Smooth muscle cell (in vitro differentiated cells): ENCODE measurements around the gene SERPINB1. TPM values are rescaled to one million over a fixed set of nuclear protein-coding genes. Genes with fewer than 3 reads are reported as not detected.

Experiments
- DNase-seq: peaks from one replicate; lab custom pipeline; 2025; ENCODE audit not compliant: unreplicated experiment; lab: John Stamatoyannopoulos, UW
- H2AFZ ChIP-seq: fragments of 200-600 bp; sonication (generic); 2 replicates; pipeline ENCODE4 v1.6.0; 2016; ENCODE audit warnings: antibody characterized with exemption, low read depth, mild to moderate bottlenecking
- H3F3A ChIP-seq: fragments of 200-600 bp; sonication (generic); 2 replicates; pipeline ENCODE4 v1.6.0; 2017; ENCODE audit warnings: antibody characterized with exemption, low read depth
- H3K27ac ChIP-seq: fragments of 200-600 bp; sonication (generic); 2 replicates; pipeline ENCODE4 v1.5.1; 2016; ENCODE audit warnings: low read depth, mild to moderate bottlenecking
- H3K27me3 ChIP-seq: fragments of 200-600 bp; sonication (generic); 2 replicates; pipeline ENCODE4 v1.6.1; 2016; ENCODE audit warnings: low read depth, mild to moderate bottlenecking
- H3K36me3 ChIP-seq: fragments of 200-600 bp; sonication (generic); 2 replicates; pipeline ENCODE4 v1.5.1; 2016; ENCODE audit warnings: low read depth
- H3K4me1 ChIP-seq: fragments of 200-600 bp; sonication (generic); 2 replicates; pipeline ENCODE4 v1.5.1; 2016; ENCODE audit warnings: low read depth
- H3K4me2 ChIP-seq: fragments of 200-600 bp; sonication (generic); 2 replicates; pipeline ENCODE4 v1.6.0; 2016; ENCODE audit warnings: mild to moderate bottlenecking
- H3K4me3 ChIP-seq: fragments of 200-600 bp; sonication (generic); 2 replicates; pipeline ENCODE4 v1.5.1; 2016; ENCODE audit warnings: mild to moderate bottlenecking
- H3K79me2 ChIP-seq: fragments of 200-600 bp; sonication (generic); 2 replicates; pipeline ENCODE4 v1.6.0; 2016; ENCODE audit warnings: low read depth, mild to moderate bottlenecking
- H3K9ac ChIP-seq: fragments of 200-600 bp; sonication (generic); 2 replicates; pipeline ENCODE4 v1.6.0; 2016; ENCODE audit warnings: low read depth
- H3K9me3 ChIP-seq: fragments of 200-600 bp; sonication (generic); replicated peaks from 2 replicates; pipeline ENCODE4 v1.5.1; 2016; ENCODE audit warnings: low read depth
- H4K20me1 ChIP-seq: fragments of 200-600 bp; sonication (generic); 2 replicates; pipeline ENCODE4 v1.6.0; 2016; ENCODE audit warnings: low read depth
- WGBS: methylation state at CpG from one replicate; pipeline ENCODE4 v1.1.7; 2016; ENCODE audit warnings: low lambda C conversion rate; 5-methylcytosine and 5-hydroxymethylcytosine counted together
- polyA plus RNA-seq: library from polyadenylated mRNA; unstranded; fragments of >200 nt; fragmentation: Nextera tagmentation; extraction: Ambion mirVana; gene quantifications from 2 replicates; pipeline ENCODE4 v1.2.1, GENCODE V29; 2016
- total RNA-seq: library from RNA; depleted of rRNA; stranded (reverse); fragments of >200 nt; gene quantifications from 2 replicates; pipeline ENCODE4 v1.2.3, GENCODE V29; 2014
- TF ChIP-seq, protein P1 (sequence below): fragments of 200-600 bp; sonication (generic); IDR thresholded peaks from 2 replicates; pipeline ENCODE4 v1.5.1; 2017; ENCODE audit warnings: borderline replicate concordance, mild to moderate bottlenecking, antibody characterized with exemption; ENCODE audit not compliant: insufficient read depth, poor library complexity, severe bottlenecking

The SERPINB1 gene
- total and polyA plus RNA-seq, 2 experiments from 2014 or later: 10.5 to 17.7 TPM

- 89% methylated on average over 3 of the region's 3 CpGs for WGBS
- DNase-seq: no peak
- no peaks in the 10 kb centered on the region for H3K27me3 ChIP-seq
- no peaks in the 10 kb centered on the region for H3K9me3 ChIP-seq
- H3K4me1 ChIP-seq: no peaks in the 10 kb centered on the region
- no peak overlapping the region for H2AFZ ChIP-seq
- H3K4me3 ChIP-seq: no peak overlapping the region
- no peaks in the 10 kb centered on the region for H3K79me2 ChIP-seq
- H3K36me3 ChIP-seq: peaks cover 2% of the 10 kb centered on the region
- no peaks in the 10 kb centered on the region for H4K20me1 ChIP-seq
- peak overlapping the region; percentile 9 for H3K9ac ChIP-seq
- peak overlapping the region; percentile 65 for H3K27ac ChIP-seq
- no peaks in the 10 kb centered on the region for H3F3A ChIP-seq
- H3K4me2 ChIP-seq: peak overlapping the region; percentile 23
- TF ChIP-seq, protein P1, sequence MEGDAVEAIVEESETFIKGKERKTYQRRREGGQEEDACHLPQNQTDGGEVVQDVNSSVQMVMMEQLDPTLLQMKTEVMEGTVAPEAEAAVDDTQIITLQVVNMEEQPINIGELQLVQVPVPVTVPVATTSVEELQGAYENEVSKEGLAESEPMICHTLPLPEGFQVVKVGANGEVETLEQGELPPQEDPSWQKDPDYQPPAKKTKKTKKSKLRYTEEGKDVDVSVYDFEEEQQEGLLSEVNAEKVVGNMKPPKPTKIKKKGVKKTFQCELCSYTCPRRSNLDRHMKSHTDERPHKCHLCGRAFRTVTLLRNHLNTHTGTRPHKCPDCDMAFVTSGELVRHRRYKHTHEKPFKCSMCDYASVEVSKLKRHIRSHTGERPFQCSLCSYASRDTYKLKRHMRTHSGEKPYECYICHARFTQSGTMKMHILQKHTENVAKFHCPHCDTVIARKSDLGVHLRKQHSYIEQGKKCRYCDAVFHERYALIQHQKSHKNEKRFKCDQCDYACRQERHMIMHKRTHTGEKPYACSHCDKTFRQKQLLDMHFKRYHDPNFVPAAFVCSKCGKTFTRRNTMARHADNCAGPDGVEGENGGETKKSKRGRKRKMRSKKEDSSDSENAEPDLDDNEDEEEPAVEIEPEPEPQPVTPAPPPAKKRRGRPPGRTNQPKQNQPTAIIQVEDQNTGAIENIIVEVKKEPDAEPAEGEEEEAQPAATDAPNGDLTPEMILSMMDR: no peak
These were observed 23.1 kb downstream of the SERPINB1 start for GRCh38 chr6:2818593-2818992.

- H3K36me3 ChIP-seq: peaks cover 2% of the 10 kb centered on the region
- H3K9ac ChIP-seq: peak overlapping the region; percentile 9
- H3K27ac ChIP-seq: peak overlapping the region; percentile 65
- H3K4me1 ChIP-seq: no peaks in the 10 kb centered on the region
- H3K4me3 ChIP-seq: peak overlapping the region; percentile 2
- no peak for DNase-seq
- peak overlapping the region; percentile 23 for H3K4me2 ChIP-seq
- H2AFZ ChIP-seq: no peak overlapping the region
- TF ChIP-seq, protein P1: no peak
- no peaks in the 10 kb centered on the region for H4K20me1 ChIP-seq
- no peaks in the 10 kb centered on the region for H3F3A ChIP-seq
- 53% methylated on average over 4 of the region's 4 CpGs for WGBS
- H3K27me3 ChIP-seq: no peaks in the 10 kb centered on the region
- H3K79me2 ChIP-seq: no peaks in the 10 kb centered on the region
- no peaks in the 10 kb centered on the region for H3K9me3 ChIP-seq
These were observed 23.7 kb downstream of the SERPINB1 start for GRCh38 chr6:2817903-2818443.

- Histone ChIP-seq H4K20me1 (no peaks in the 10 kb centered on the region), H3F3A (no peaks in the 10 kb centered on the region), H3K4me2 (no peak overlapping the region), H3K36me3 (peaks cover 2% of the 10 kb centered on the region), H3K79me2 (no peaks in the 10 kb centered on the region), H3K27me3 (no peaks in the 10 kb centered on the region), H2AFZ (no peak overlapping the region), H3K9me3 (no peaks in the 10 kb centered on the region), H3K9ac (no peak overlapping the region), H3K4me1 (no peaks in the 10 kb centered on the region), H3K27ac (no peak overlapping the region), H3K4me3 (no peak overlapping the region)
- TF ChIP-seq, protein P1: no peak
- no peak for DNase-seq
These were observed 25.5 kb downstream of the SERPINB1 start for GRCh38 chr6:2816158-2816557.

DNA sequence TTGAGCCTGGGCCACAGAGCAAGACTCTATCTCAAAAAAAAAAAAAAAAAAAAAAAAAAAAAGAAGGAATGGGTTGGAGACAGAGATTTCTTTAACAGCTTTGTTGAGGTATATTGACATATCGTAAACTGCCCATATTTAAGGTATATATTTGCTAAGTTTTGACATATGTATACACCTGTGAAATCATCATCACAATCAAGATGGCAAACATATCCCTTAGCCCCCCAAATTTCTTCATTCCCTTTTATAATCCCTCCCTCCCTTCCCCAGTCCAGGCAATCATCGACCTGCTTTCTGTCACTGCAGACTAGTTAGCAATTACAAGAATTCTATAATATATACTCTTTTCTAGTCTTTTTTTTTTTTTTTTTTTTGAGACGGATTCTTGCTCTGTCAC is 29.0 kb downstream of the SERPINB1 start:
- Histone ChIP-seq H3K9me3 (no peaks in the 10 kb centered on the region), H3F3A (no peaks in the 10 kb centered on the region), H4K20me1 (no peaks in the 10 kb centered on the region), H3K27me3 (no peaks in the 10 kb centered on the region), H2AFZ (no peak overlapping the region), H3K4me2 (no peak overlapping the region), H3K9ac (no peak overlapping the region), H3K36me3 (peaks cover 2% of the 10 kb centered on the region), H3K27ac (no peak overlapping the region), H3K4me3 (no peak overlapping the region), H3K79me2 (no peaks in the 10 kb centered on the region), H3K4me1 (no peaks in the 10 kb centered on the region)
- TF ChIP-seq, protein P1: no peak
- no peak for DNase-seq
- 88% methylated on average over 3 of the region's 3 CpGs for WGBS
